Hepatocyte (in vitro differentiated cells): Measurements from ENCODE around the gene KIAA0753.

Source experiments
- CTCF ChIP-seq: fragments of 200-600 bp; sonication (generic); IDR thresholded peaks from 2 replicates; pipeline ENCODE4 v1.5.1; 2016; ENCODE audit warnings: antibody characterized with exemption, mild to moderate bottlenecking; ENCODE audit not compliant: poor library complexity
- EZH2 ChIP-seq: fragments of 200-600 bp; sonication (generic); IDR thresholded peaks from 2 replicates; pipeline ENCODE4 v1.6.1; 2016; ENCODE audit warnings: antibody characterized with exemption, mild to moderate bottlenecking, borderline replicate concordance

GRCh38 chr17:6636105-6636504 lies 4.4 kb downstream of the KIAA0753 start:
- no peak for TF ChIP-seq CTCF
- TF ChIP-seq EZH2, result no peak
